ENCODE results near the gene IFIT2.

IFIT2 gene

DNA sequence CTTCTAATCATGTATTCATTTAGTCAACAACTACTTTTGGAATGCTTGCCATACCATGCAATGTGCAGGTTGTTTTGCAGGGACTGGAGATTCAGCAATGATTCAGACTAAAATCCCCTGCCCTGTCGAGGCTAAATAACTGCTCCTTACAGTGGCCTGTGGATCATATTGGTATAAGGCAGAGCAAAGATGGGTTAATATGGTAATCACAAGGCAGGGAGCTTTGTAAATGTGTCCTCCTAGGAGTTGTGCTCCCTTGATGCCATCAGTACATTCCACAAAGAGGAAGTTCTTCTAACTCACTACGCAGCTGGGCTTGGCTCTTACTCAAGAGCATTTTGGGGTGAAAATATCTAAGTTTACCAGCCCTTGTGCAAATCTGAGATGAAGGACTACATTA is 614 bp upstream of the IFIT2 start:
- peak overlapping the region; percentile 46; the same call in 1 of the 2 replicates for H3K4me3 ChIP-seq (ENCODE audit: low read length)
- H3K27me3 ChIP-seq (replicated peaks; ENCODE audit: insufficient read depth, low read length): peaks cover 67% of the 10 kb centered on the region
- no peaks in the 10 kb centered on the region for H3K36me3 ChIP-seq (replicated peaks; ENCODE audit: insufficient read depth, low read length)
- H3K79me2 ChIP-seq (ENCODE audit: low read length): no peaks in the 10 kb centered on the region
- H3K9ac ChIP-seq (ENCODE audit: low read length): no peak overlapping the region
- no peaks in the 10 kb centered on the region for H3K9me3 ChIP-seq (replicated peaks; ENCODE audit: insufficient read depth, low read length)
- H3K27ac ChIP-seq (ENCODE audit: low read length): no peak overlapping the region
- H3K4me1 ChIP-seq (ENCODE audit: low read length): peaks cover 6% of the 10 kb centered on the region; the same call in 1 of the 2 replicates
- H3F3A ChIP-seq (ENCODE audit: insufficient read depth, low read length): peaks cover 14% of the 10 kb centered on the region; the same call in 1 of the 2 replicates
- no peak overlapping the region for H2AFZ ChIP-seq (ENCODE audit: low read length)
- H3K9me2 ChIP-seq (replicated peaks; ENCODE audit: insufficient read depth, low read length): no peaks in the 10 kb centered on the region
- H4K20me1 ChIP-seq (ENCODE audit: insufficient read depth, low read length): no peaks in the 10 kb centered on the region
- peak overlapping the region; percentile 65; the same call in 1 of the 2 replicates for H3K4me2 ChIP-seq (ENCODE audit: low read depth, low read length)
- TF ChIP-seq EZH2 (optimal IDR thresholded peaks at IDR 0.05; ENCODE audit: low read depth, low read length) (no peak), EZH2phosphoT487 (IDR thresholded peaks at IDR 0.05; ENCODE audit: low read length) (no peak)
- DNase-seq: no peak

DNA sequence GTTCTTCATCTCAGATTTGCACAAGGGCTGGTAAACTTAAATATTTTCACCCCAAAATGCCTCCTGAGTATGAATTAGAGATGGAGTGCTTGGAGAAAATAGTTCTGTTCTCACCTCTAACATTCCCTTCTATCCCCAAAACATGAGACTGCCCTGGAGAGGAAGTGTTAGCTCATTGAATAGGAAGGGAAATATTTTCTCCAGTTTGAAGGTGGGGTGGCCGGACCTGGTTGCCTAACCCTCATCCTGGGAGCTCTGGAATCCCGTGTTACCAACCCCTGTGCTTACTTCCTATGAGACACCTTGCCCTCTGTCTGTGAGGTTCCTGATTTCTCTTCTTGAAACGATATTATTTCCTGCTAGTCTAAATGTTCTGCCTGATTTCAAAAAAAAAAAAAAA is 779 bp downstream of the IFIT2 start:
- Histone ChIP-seq H3K9me3 (replicated peaks; ENCODE audit: insufficient read depth, low read length) (no peaks in the 10 kb centered on the region), H3F3A (ENCODE audit: insufficient read depth, low read length) (peaks cover 14% of the 10 kb centered on the region; the same call in 1 of the 2 replicates), H3K9ac (ENCODE audit: low read length) (no peak overlapping the region), H2AFZ (ENCODE audit: low read length) (no peak overlapping the region), H4K20me1 (ENCODE audit: insufficient read depth, low read length) (no peaks in the 10 kb centered on the region), H3K9me2 (replicated peaks; ENCODE audit: insufficient read depth, low read length) (no peaks in the 10 kb centered on the region), H3K4me1 (ENCODE audit: low read length) (peaks cover 6% of the 10 kb centered on the region; the same call in 1 of the 2 replicates), H3K27me3 (replicated peaks; ENCODE audit: insufficient read depth, low read length) (peaks cover 69% of the 10 kb centered on the region), H3K79me2 (ENCODE audit: low read length) (no peaks in the 10 kb centered on the region), H3K36me3 (replicated peaks; ENCODE audit: insufficient read depth, low read length) (no peaks in the 10 kb centered on the region), H3K4me2 (ENCODE audit: low read depth, low read length) (peak overlapping the region; percentile 65; the same call in 1 of the 2 replicates), H3K27ac (ENCODE audit: low read length) (no peak overlapping the region), H3K4me3 (ENCODE audit: low read length) (no peak overlapping the region)
- TF ChIP-seq, protein P1, sequence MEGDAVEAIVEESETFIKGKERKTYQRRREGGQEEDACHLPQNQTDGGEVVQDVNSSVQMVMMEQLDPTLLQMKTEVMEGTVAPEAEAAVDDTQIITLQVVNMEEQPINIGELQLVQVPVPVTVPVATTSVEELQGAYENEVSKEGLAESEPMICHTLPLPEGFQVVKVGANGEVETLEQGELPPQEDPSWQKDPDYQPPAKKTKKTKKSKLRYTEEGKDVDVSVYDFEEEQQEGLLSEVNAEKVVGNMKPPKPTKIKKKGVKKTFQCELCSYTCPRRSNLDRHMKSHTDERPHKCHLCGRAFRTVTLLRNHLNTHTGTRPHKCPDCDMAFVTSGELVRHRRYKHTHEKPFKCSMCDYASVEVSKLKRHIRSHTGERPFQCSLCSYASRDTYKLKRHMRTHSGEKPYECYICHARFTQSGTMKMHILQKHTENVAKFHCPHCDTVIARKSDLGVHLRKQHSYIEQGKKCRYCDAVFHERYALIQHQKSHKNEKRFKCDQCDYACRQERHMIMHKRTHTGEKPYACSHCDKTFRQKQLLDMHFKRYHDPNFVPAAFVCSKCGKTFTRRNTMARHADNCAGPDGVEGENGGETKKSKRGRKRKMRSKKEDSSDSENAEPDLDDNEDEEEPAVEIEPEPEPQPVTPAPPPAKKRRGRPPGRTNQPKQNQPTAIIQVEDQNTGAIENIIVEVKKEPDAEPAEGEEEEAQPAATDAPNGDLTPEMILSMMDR (IDR thresholded peaks at IDR 0.05; ENCODE audit: low read length): no peak
- TF ChIP-seq EZH2 (optimal IDR thresholded peaks at IDR 0.05; ENCODE audit: low read depth, low read length) (no peak), EZH2phosphoT487 (IDR thresholded peaks at IDR 0.05; ENCODE audit: low read length) (no peak)
- no peak for DNase-seq

DNA sequence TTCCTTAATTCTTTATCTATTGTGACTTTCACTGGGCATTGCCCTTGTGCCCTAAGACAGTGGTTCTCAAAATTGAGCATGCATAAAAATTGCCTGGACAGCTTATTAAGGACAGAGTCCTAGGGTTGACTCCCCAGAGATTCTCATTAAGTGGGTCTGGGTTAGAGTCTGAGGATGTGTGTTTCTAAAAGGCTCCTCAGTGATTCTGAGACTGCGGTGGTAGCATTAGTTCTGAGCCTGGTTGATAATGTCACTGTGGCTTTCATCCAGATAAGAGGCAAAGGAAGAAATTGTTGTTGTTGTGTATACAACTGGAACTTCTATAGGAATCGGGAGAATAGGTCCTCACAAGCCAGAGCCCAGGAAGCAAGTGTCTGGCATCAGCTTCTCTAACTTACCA is 1.3 kb downstream of the IFIT2 start:
- no peak overlapping the region for H3K4me3 ChIP-seq (ENCODE audit: low read length)
- TF ChIP-seq, protein P1 (IDR thresholded peaks at IDR 0.05; ENCODE audit: low read length): no peak
- TF ChIP-seq EZH2phosphoT487 (IDR thresholded peaks at IDR 0.05; ENCODE audit: low read length) (no peak), EZH2 (optimal IDR thresholded peaks at IDR 0.05; ENCODE audit: low read depth, low read length) (no peak)
- H3K9ac ChIP-seq (ENCODE audit: low read length): no peak overlapping the region

DNA sequence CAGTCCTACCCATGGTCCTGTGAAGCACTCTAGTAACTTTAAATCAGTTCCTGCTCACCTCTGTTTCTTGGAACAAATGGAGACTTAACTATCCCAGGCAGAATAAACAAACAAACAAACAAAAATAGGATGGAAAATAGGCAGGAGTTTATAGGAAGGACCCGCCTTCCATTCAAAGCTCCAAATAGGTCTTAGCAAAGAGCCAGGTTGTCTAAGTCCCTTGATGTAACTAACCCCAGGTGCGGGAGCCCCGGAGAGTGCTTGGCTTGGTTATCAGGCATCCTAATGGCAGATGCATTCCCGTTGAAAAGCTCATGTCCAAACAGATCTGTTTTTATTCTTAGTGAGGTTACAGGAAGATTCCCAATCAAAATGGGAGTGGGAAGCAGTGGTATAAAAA is 2.2 kb downstream of the IFIT2 start:
- Histone ChIP-seq H3K9me2 (replicated peaks; ENCODE audit: insufficient read depth, low read length) (no peaks in the 10 kb centered on the region), H3K36me3 (replicated peaks; ENCODE audit: insufficient read depth, low read length) (no peaks in the 10 kb centered on the region), H3K4me1 (ENCODE audit: low read length) (peaks cover 6% of the 10 kb centered on the region; the same call in 1 of the 2 replicates), H3K4me2 (ENCODE audit: low read depth, low read length) (no peak overlapping the region), H3K9ac (ENCODE audit: low read length) (no peak overlapping the region), H4K20me1 (ENCODE audit: insufficient read depth, low read length) (no peaks in the 10 kb centered on the region), H3K27ac (ENCODE audit: low read length) (no peak overlapping the region), H3K27me3 (replicated peaks; ENCODE audit: insufficient read depth, low read length) (peaks cover 65% of the 10 kb centered on the region), H2AFZ (ENCODE audit: low read length) (no peak overlapping the region), H3K9me3 (replicated peaks; ENCODE audit: insufficient read depth, low read length) (no peaks in the 10 kb centered on the region), H3K4me3 (ENCODE audit: low read length) (no peak overlapping the region), H3F3A (ENCODE audit: insufficient read depth, low read length) (peaks cover 14% of the 10 kb centered on the region; the same call in 1 of the 2 replicates), H3K79me2 (ENCODE audit: low read length) (no peaks in the 10 kb centered on the region)
- TF ChIP-seq EZH2 (optimal IDR thresholded peaks at IDR 0.05; ENCODE audit: low read depth, low read length) (no peak), EZH2phosphoT487 (IDR thresholded peaks at IDR 0.05; ENCODE audit: low read length) (no peak)
- TF ChIP-seq, protein P1 (IDR thresholded peaks at IDR 0.05; ENCODE audit: low read length): no peak
- DNase-seq: no peak

More for the DNA sequence above, 1.3 kb downstream of the IFIT2 start:
- DNase-seq: no peak
- no peak overlapping the region for H3K27ac ChIP-seq (ENCODE audit: low read length)
- H4K20me1 ChIP-seq (ENCODE audit: insufficient read depth, low read length): no peaks in the 10 kb centered on the region
- no peaks in the 10 kb centered on the region for H3K9me2 ChIP-seq (replicated peaks; ENCODE audit: insufficient read depth, low read length)
- no peak overlapping the region for H2AFZ ChIP-seq (ENCODE audit: low read length)
- H3K9me3 ChIP-seq (replicated peaks; ENCODE audit: insufficient read depth, low read length): no peaks in the 10 kb centered on the region
- no peak overlapping the region for H3K4me2 ChIP-seq (ENCODE audit: low read depth, low read length)
- no peaks in the 10 kb centered on the region for H3K79me2 ChIP-seq (ENCODE audit: low read length)
- H3K4me1 ChIP-seq (ENCODE audit: low read length): peaks cover 6% of the 10 kb centered on the region; the same call in 1 of the 2 replicates
- H3K36me3 ChIP-seq (replicated peaks; ENCODE audit: insufficient read depth, low read length): no peaks in the 10 kb centered on the region
- peaks cover 14% of the 10 kb centered on the region; the same call in 1 of the 2 replicates for H3F3A ChIP-seq (ENCODE audit: insufficient read depth, low read length)
- peaks cover 65% of the 10 kb centered on the region for H3K27me3 ChIP-seq (replicated peaks; ENCODE audit: insufficient read depth, low read length)
